ENCODE measurements around the gene LAD1. TPM values are rescaled to one million over a fixed set of nuclear protein-coding genes. Genes with fewer than 3 reads are reported as not detected.

The LAD1 gene
- total and polyA plus RNA-seq, 2 of the 4 experiments (the other 2 are of a cell fraction) = under 0.01 to 0.07 TPM

DNA sequence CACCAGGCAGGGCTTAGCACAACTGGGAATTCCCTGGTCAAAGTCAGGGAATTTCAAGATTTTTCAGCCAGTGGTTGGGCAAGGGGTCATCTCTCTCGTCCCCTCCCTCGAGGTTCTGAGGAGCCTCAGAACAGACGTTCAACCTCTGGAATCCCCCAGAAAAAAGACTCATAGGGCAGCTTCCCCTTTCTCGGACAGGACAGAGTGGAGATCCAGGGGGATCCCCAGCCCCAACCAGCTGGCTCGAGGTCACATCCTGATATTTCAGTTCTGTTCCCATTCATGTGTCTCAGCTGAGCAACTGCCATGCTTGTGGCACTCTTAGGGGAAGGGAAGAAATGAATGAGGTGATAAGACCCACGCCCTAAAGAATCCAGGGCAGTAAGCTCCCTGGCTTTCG, 4.9 kb upstream of the LAD1 start:
- peaks cover 62% of the 10 kb centered on the region for H3K27me3 ChIP-seq (ENCODE audit: control insufficient read depth, insufficient read depth, low read length)
- H2BK20ac ChIP-seq (ENCODE audit: low read depth, low read length) = no peak overlapping the region
- no peaks in the 10 kb centered on the region for H3K4me1 ChIP-seq (ENCODE audit: control insufficient read depth, insufficient read depth, low read length)
- no peaks in the 10 kb centered on the region for H3K36me3 ChIP-seq (ENCODE audit: control insufficient read depth, insufficient read depth, low read length)
- H2BK5ac ChIP-seq (ENCODE audit: low read depth, low read length, poor library complexity, severe bottlenecking) = no peak overlapping the region
- no peak overlapping the region for H4K91ac ChIP-seq (ENCODE audit: insufficient read depth, low read depth, low read length)
- H3K9ac ChIP-seq (ENCODE audit: low read depth, low read length) = no peak overlapping the region
- H3K18ac ChIP-seq (ENCODE audit: low read depth, low read length) = no peak overlapping the region
- no peak overlapping the region for H2AFZ ChIP-seq (replicated peaks; ENCODE audit: low read length, poor library complexity)
- H3K14ac ChIP-seq (replicated peaks; ENCODE audit: low read depth, low read length) = no peak overlapping the region
- no peaks in the 10 kb centered on the region for H3K9me1 ChIP-seq (ENCODE audit: insufficient read depth, low read length)
- H4K20me1 ChIP-seq (ENCODE audit: insufficient read depth, low read length) = no peaks in the 10 kb centered on the region
- H3K56ac ChIP-seq (ENCODE audit: extremely low read depth, insufficient read depth, low read length) = no peak overlapping the region
- no peak overlapping the region for H4K8ac ChIP-seq (ENCODE audit: low read depth in 2 of 2, low read length in 2 of 2)
- no peak overlapping the region for H2BK15ac ChIP-seq (ENCODE audit: low read depth, low read length)
- ChIA-PET CTCF (no interaction called here), POLR2A (ENCODE audit: unreplicated experiment) (no interaction called here)
- no peak overlapping the region for H2AK5ac ChIP-seq (ENCODE audit: low read depth, low read length)
- in situ Hi-C loops (cut with MboI; ENCODE audit: low sequenced_read_pairs) (no loop called here), intact Hi-C loops (cut with micrococcal nuclease) (no loop called here), dilution Hi-C loops (cut with HindIII; ENCODE audit: low sequenced_read_pairs, unreplicated experiment) (no loop called here)
- no peak overlapping the region for H3K27ac ChIP-seq (ENCODE audit: insufficient read depth, low read length)
- no peaks in the 10 kb centered on the region for H3K79me1 ChIP-seq (ENCODE audit: low read depth in 1 of 2, low read length in 2 of 2)
- H3K23ac ChIP-seq (ENCODE audit: low read depth, low read length) = no peak overlapping the region
- no peak overlapping the region for H2BK120ac ChIP-seq (ENCODE audit: low read depth, low read length)
- H3K4me3 ChIP-seq (ENCODE audit: insufficient read depth, low read depth, low read length) = no peak overlapping the region
- DNase-seq (no peak), ATAC-seq (ENCODE audit: low read depth) (no peak)
- no peak overlapping the region for H3K4me2 ChIP-seq (ENCODE audit: low read depth, low read length)
- no peak for TF ChIP-seq BHLHE40 (IDR thresholded peaks at IDR 0.05; ENCODE audit: low read depth, low read length)
- no peak overlapping the region for H2AK9ac ChIP-seq (replicated peaks; ENCODE audit: low read depth, low read length, poor library complexity)
- no peak overlapping the region for H4K5ac ChIP-seq (ENCODE audit: low read depth, low read length)
- H3K4ac ChIP-seq (ENCODE audit: low read depth, low read length) = no peak overlapping the region
- no peaks in the 10 kb centered on the region for H3K9me3 ChIP-seq (ENCODE audit: control insufficient read depth, insufficient read depth, low read length)
- BruUV-seq (replicated peaks) = no TSS peak
- 20% methylated on average over 2 of the region's 7 CpGs; no CpG with 5 or more reads in 1 of the 2 experiments for WGBS, 2 experiments (ENCODE audit: extremely low coverage in 2 of 2, insufficient read length in 1 of 2)
